Spleen (tissue), 7 donors: ENCODE measurements around the gene TNFSF13.

ENCODE experiments used
- POLR2A ChIP-seq, 3 donors: fragments of 450-650 bp; IDR thresholded peaks; one replicate each; pipeline ENCODE4 v1.5.1; 2017; ENCODE audit warnings: antibody characterized with exemption in 3 of 3, mild to moderate bottlenecking in 1 of 3
- TF ChIP-seq, protein P1 (sequence below), 11 experiments: fragments of 200-600 bp in 7 of 11; fragments of 450-650 bp in 4 of 11; sonication (generic) in 4 of 11; IDR thresholded peaks in 8 of 11; conservative IDR thresholded peaks in 3 of 11; 1 replicate in 7 of 11; 2 replicates in 4 of 11; pipeline versions ENCODE4 v1.4.0 to v1.8.0; 2016 to 2021; ENCODE audit warnings: antibody characterized with exemption in 11 of 11, inconsistent platforms in 4 of 11, mild to moderate bottlenecking in 1 of 11
- donor health status: DM: no; HTN: no; CAD: no; lungs with moderate emphysema.
- donor health status: DM: no; HTN: no; CAD: no.
- donor health status: DM: no; HTN: no; CAD: no.

DNA sequence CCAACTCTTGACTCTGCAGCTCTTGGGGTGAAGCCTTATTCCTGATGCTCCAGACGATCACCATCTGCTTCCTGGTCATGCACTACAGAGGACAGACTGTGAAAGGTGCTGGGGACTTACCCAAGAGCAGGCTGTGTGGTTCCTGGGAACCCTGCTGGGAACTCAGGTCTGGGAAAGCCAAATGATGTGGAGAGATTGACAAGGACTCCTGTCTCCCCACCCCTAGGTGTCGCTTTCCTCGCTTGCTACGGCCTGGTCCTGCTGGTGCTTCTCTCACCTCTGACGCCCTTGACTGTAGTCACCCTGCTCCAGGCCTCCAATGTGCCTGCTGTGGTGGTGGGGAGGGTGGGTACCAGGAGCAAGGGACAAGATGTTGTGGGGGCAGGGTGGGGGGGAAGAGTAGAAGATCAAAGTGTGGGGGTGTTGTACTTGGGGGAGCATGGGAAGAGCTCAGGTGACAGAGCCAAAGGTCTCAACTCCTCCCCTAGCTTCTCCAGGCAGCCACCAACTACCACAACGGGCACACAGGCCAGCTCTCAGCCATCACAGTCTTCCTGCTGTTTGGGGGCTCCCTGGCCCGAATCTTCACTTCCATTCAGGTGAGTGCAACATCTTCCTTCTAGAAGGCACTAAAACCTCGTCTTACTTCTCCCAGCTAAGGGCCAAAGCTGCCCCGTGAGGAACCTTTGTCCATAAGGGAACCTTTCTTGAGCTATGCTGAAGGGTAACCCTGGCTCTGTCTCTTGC is 28.3 kb downstream of the TNFSF13 start:
- no peak for TF ChIP-seq POLR2A (IDR thresholded peaks at IDR 0.05)
- TF ChIP-seq, protein P1, sequence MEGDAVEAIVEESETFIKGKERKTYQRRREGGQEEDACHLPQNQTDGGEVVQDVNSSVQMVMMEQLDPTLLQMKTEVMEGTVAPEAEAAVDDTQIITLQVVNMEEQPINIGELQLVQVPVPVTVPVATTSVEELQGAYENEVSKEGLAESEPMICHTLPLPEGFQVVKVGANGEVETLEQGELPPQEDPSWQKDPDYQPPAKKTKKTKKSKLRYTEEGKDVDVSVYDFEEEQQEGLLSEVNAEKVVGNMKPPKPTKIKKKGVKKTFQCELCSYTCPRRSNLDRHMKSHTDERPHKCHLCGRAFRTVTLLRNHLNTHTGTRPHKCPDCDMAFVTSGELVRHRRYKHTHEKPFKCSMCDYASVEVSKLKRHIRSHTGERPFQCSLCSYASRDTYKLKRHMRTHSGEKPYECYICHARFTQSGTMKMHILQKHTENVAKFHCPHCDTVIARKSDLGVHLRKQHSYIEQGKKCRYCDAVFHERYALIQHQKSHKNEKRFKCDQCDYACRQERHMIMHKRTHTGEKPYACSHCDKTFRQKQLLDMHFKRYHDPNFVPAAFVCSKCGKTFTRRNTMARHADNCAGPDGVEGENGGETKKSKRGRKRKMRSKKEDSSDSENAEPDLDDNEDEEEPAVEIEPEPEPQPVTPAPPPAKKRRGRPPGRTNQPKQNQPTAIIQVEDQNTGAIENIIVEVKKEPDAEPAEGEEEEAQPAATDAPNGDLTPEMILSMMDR (IDR thresholded peaks at IDR 0.05 in 8 of 11, conservative IDR thresholded peaks at IDR 0.05 in 3 of 11), result no peak
